ENCODE results near the gene MAP6D1.

MAP6D1 gene

GRCh38 chr3:183825456-183826161 is at the start of gene MAP6D1:
TSS of gene MAP6D1 (minus strand) at chr3:183825577. CDS start at chr3:183825547, 30 bp downstream.
- DNase-seq: peak; percentile 47

GRCh38 chr3:183873914-183874313 is 48.5 kb upstream of the MAP6D1 start:
- no peak for DNase-seq

GRCh38 chr3:183871541-183871940 is 46.2 kb upstream of the MAP6D1 start:
- DNase-seq: no peak

- no peak for DNase-seq
Measured at GRCh38 chr3:183870563-183870962, 45.2 kb upstream of the MAP6D1 start.

GRCh38 chr3:183868796-183869195 is 43.4 kb upstream of the MAP6D1 start:
- no peak for DNase-seq

GRCh38 chr3:183862610-183863009 is 37.2 kb upstream of the MAP6D1 start:
- DNase-seq: no peak

GRCh38 chr3:183857863-183858262 is 32.5 kb upstream of the MAP6D1 start:
- no peak for DNase-seq

GRCh38 chr3:183854318-183855035 is 29.1 kb upstream of the MAP6D1 start:
- DNase-seq: no peak

- DNase-seq: no peak
Measured at GRCh38 chr3:183845608-183846288, 20.4 kb upstream of the MAP6D1 start.

GRCh38 chr3:183845090-183845489 is 19.7 kb upstream of the MAP6D1 start:
- no peak for DNase-seq

- DNase-seq: no peak
Measured at GRCh38 chr3:183844606-183845005, 19.2 kb upstream of the MAP6D1 start.

GRCh38 chr3:183839751-183840150 is 14.4 kb upstream of the MAP6D1 start:
- no peak for DNase-seq

GRCh38 chr3:183837894-183838293 is 12.5 kb upstream of the MAP6D1 start:
- no peak for DNase-seq

- no peak for DNase-seq
Measured at GRCh38 chr3:183837390-183837789, 12.0 kb upstream of the MAP6D1 start.

- DNase-seq: no peak
Measured at GRCh38 chr3:183833516-183833915, 8.1 kb upstream of the MAP6D1 start.

GRCh38 chr3:183830187-183830586 is 4.8 kb upstream of the MAP6D1 start:
- no peak for DNase-seq

GRCh38 chr3:183829466-183829865 is 4.1 kb upstream of the MAP6D1 start:
- no peak for DNase-seq

- DNase-seq: no peak
Measured at GRCh38 chr3:183828538-183828870, 3.1 kb upstream of the MAP6D1 start.

- no peak for DNase-seq
Measured at GRCh38 chr3:183827809-183828537, 2.6 kb upstream of the MAP6D1 start.

- no peak for DNase-seq
Measured at GRCh38 chr3:183826448-183827250, 1.3 kb upstream of the MAP6D1 start.

GRCh38 chr3:183824761-183825455 is 469 bp downstream of the MAP6D1 start:
- DNase-seq: no peak

- DNase-seq: peak; percentile 24
Measured at GRCh38 chr3:183823963-183824362, 1.4 kb downstream of the MAP6D1 start.
